Tibial nerve (tissue), 4 donors: ENCODE data around the gene ZPR1. TPM values are rescaled to one million over a fixed set of nuclear protein-coding genes. Genes with fewer than 3 reads are reported as not detected.

Experiments used
- DNase-seq, 2 donors: peaks; one replicate each; pipeline ENCODE4 v3.0.0-alpha.2; 2019; ENCODE audit warnings: low spot score in 2 of 2
- H3K27ac ChIP-seq, 4 donors: fragments of 200-600 bp; sonication (generic) in 3 of 4; one replicate each; pipeline ENCODE4 v1.5.1; 2017 to 2019; ENCODE audit warnings: mild to moderate bottlenecking in 1 of 4
- H3K27me3 ChIP-seq, 2 donors: fragments of 200-600 bp; sonication (generic) in 1 of 2; one replicate each; pipeline versions ENCODE4 v1.5.1 to v1.6.0; 2017 to 2019
- H3K36me3 ChIP-seq, 3 donors: fragments of 200-600 bp; sonication (generic); one replicate each; pipeline ENCODE4 v1.5.1; 2018 to 2019
- H3K4me1 ChIP-seq, 4 donors: fragments of 200-600 bp; sonication (generic) in 3 of 4; one replicate each; pipeline ENCODE4 v1.5.1; 2017 to 2019
- H3K4me3 ChIP-seq, 4 donors: fragments of 200-600 bp; sonication (generic) in 3 of 4; one replicate each; pipeline ENCODE4 v1.5.1; 2017 to 2019; ENCODE audit warnings: mild to moderate bottlenecking in 1 of 4, moderate library complexity in 1 of 4
- H3K9me3 ChIP-seq, 4 donors: fragments of 200-600 bp; sonication (generic) in 3 of 4; one replicate each; pipeline ENCODE4 v1.5.1; 2017 to 2019
- EP300 ChIP-seq, 2 donors: sonication (generic); formaldehyde crosslinking; IDR thresholded peaks; one replicate each; pipeline ENCODE4 v1.6.1; 2017; ENCODE audit warnings: antibody characterized with exemption in 2 of 2, mild to moderate bottlenecking in 1 of 2
- POLR2A ChIP-seq, 2 donors: fragments of 450-650 bp; IDR thresholded peaks; one replicate each; pipeline ENCODE4 v1.6.1; 2017; ENCODE audit warnings: antibody characterized with exemption in 2 of 2, mild to moderate bottlenecking in 2 of 2, moderate library complexity in 2 of 2
- WGBS, 2 donors: methylation state at CpG; one replicate each; pipeline ENCODE4 v1.1.5; 2018; 5-methylcytosine and 5-hydroxymethylcytosine counted together
- total RNA-seq, 4 donors: library from RNA; depleted of rRNA; stranded (reverse); fragments of >200 nt; gene quantifications; one replicate each; pipeline ENCODE4 v1.1.0, GENCODE V29; 2016
- TF ChIP-seq, protein P1 (sequence below), 5 experiments: fragments of 200-600 bp in 3 of 5; fragments of 450-650 bp in 2 of 5; sonication (generic) in 3 of 5; IDR thresholded peaks; one replicate each; pipeline ENCODE4 v1.5.1; 2016 to 2019; ENCODE audit warnings: antibody characterized with exemption in 5 of 5, mild to moderate bottlenecking in 3 of 5, moderate library complexity in 2 of 5

The ZPR1 gene
- total RNA-seq, 4 donors from 2014 or later, result 11.4 to 28.5 (median 23.8) TPM

DNA sequence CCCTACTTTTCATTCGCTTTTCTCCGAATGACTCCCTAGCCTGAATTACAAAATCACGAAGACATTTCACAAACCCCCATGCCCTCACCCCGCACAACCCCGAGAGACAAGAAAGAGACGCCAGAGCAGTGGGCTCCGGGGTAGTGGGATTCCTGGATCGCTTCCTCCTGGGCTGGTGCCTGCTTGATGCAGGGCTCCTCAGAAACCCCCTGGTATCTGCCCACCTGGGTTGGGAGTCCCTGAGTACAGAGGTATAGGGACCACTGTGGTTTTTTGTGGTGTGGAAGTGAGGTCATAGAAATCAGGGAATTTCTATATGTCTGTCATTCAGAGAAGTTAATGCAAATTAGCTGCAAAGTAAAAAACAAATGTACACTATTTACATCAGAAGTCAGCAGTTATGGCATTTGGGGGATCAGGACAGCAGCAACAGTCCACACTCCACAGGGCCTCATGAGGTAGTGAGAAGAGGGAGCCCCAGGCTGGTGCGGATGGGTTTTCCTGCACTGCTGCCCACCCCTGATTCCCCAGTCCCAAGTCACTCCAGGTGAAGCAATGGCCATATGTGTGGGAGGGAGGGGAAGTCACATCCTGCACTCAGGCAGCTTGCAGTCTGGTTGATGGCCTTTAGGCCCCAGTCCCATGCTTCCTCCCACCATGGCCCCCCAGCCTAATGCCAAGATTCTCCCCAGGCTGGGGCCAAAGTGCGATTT, 54.6 kb downstream of the ZPR1 start:
- no peak for DNase-seq
- Histone ChIP-seq H3K9me3 (no peaks in the 10 kb centered on the region), H3K27me3 (no peaks in the 10 kb centered on the region), H3K4me1 (peaks cover 0 to 14% (median 3%) of the 10 kb centered on the region in 4 donors), H3K27ac (no peak overlapping the region), H3K4me3 (no peak overlapping the region), H3K36me3 (peaks cover 0 to 11% (median 0%) of the 10 kb centered on the region in 3 donors)
- 70 to 78% methylated on average over 10 of the region's 10 CpGs for WGBS, 2 donors
- TF ChIP-seq POLR2A (IDR thresholded peaks at IDR 0.05), result no peak
- TF ChIP-seq, protein P1, sequence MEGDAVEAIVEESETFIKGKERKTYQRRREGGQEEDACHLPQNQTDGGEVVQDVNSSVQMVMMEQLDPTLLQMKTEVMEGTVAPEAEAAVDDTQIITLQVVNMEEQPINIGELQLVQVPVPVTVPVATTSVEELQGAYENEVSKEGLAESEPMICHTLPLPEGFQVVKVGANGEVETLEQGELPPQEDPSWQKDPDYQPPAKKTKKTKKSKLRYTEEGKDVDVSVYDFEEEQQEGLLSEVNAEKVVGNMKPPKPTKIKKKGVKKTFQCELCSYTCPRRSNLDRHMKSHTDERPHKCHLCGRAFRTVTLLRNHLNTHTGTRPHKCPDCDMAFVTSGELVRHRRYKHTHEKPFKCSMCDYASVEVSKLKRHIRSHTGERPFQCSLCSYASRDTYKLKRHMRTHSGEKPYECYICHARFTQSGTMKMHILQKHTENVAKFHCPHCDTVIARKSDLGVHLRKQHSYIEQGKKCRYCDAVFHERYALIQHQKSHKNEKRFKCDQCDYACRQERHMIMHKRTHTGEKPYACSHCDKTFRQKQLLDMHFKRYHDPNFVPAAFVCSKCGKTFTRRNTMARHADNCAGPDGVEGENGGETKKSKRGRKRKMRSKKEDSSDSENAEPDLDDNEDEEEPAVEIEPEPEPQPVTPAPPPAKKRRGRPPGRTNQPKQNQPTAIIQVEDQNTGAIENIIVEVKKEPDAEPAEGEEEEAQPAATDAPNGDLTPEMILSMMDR (IDR thresholded peaks at IDR 0.05), result peak in 1 of 5 experiments; percentile 3

DNA sequence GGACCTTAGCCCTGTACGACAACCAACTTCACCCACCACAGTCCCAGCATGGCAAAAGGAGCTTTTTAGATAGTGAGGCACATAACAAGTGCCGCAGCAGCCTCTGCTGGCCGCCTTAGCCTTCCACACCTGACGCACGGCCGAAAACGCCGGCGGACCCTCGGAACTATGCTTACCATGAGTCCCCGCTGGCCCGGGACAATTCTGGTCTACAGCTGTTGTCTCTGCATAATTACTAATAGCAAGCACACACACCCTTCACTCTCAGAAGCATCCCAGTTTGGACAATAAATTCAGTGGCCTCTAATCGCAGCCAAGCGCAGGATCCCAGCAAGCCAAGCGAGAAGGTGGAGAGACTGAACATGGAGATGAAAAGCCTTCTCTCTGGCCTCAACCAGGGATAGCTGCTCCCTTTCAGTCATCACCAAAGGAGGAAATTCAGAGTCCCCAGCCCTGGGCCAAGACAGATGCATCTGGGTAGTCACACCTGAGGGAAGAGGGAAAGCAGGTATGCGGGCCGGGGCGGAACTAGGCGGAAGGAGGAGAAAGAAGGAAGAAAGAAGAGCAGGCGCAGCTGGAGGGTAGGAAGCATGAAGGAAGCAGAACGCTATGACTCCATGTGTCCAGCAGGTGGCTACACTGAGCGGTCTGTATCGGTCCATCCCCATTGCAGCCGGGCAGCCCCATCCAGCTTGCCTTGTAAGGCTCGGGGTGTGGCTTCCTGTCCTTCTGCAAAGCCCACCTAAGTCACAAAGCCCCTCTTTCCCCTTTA, 55.4 kb downstream of the ZPR1 start:
- Histone ChIP-seq H3K27me3 (no peaks in the 10 kb centered on the region), H3K4me3 (no peak overlapping the region), H3K9me3 (no peaks in the 10 kb centered on the region), H3K36me3 (peaks cover 0 to 7% (median 0%) of the 10 kb centered on the region in 3 donors), H3K4me1 (peaks cover 0 to 14% (median 3%) of the 10 kb centered on the region in 4 donors), H3K27ac (no peak overlapping the region)
- 33 to 44% methylated on average over 24 to 25 of the region's 25 CpGs for WGBS, 2 donors
- TF ChIP-seq POLR2A (IDR thresholded peaks at IDR 0.05) (no peak), EP300 (IDR thresholded peaks at IDR 0.05) (no peak)
- TF ChIP-seq, protein P1 (IDR thresholded peaks at IDR 0.05), result peak; percentile 64 to 77 (median 67)
- peak in 1 of 2 donors; percentile 36 for DNase-seq

DNA sequence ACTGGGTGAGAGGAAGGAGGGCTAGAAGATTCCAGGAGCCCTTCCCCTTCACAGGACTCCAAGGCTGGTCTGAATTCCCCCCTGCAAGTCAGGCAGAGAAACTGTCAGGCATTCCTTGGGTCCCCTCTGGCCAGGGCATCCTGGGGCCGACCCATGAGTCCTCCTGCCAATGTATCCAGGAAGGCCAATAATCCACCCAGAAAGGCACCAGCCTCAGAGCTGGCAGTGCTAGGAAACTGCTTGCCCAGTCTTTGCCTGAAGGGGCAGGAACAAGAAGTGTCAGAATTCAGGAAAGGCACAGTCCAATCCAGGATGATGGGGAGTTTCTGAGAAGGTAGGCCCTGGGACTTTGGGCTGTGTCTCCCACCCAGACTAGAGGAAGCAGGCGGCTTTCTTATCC, 56.0 kb downstream of the ZPR1 start:
- no peak for DNase-seq
- Histone ChIP-seq H3K27me3 (no peaks in the 10 kb centered on the region), H3K4me3 (no peak overlapping the region), H3K27ac (no peak overlapping the region), H3K4me1 (peaks cover 0 to 14% (median 3%) of the 10 kb centered on the region in 4 donors), H3K36me3 (peaks cover 0 to 3% (median 0%) of the 10 kb centered on the region in 3 donors), H3K9me3 (no peaks in the 10 kb centered on the region)
- 81 to 94% methylated on average over 2 of the region's 2 CpGs for WGBS, 2 donors
- TF ChIP-seq POLR2A (IDR thresholded peaks at IDR 0.05) (no peak), EP300 (IDR thresholded peaks at IDR 0.05) (no peak)
- TF ChIP-seq, protein P1 (IDR thresholded peaks at IDR 0.05), result no peak

DNA sequence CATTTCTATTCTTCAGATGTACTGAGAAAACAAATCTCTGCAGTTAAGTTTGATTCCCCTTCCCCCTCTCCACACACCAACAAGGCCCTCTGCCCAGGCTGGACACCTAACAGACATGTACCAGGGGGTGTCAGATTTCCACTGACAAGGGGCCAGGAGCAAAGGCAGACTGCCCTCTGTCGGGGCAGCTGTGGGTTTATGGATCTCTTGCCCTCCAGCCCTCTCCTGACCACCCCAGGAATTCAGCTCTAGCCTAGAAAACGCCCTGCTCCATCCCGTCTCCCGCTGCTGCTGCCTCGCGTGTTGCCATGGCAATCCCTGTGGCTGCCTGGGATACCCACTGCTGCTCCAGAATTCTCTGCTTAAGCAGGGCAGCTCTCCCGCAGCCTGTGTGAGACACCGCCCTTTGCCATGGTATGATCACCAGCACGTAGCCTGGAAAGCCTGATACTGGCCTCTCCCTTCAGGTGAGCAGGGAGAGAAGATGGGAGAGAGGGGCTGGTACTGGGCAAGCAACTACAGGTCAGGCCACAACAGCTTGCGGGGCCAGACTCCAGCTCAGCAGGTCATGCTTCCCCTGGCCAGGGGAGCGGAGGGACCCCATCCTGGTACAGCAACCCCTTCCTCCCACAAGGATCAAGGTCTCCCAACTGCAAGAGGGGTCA, 56.6 kb downstream of the ZPR1 start:
- no peaks in the 10 kb centered on the region for H3K9me3 ChIP-seq
- TF ChIP-seq POLR2A (IDR thresholded peaks at IDR 0.05), result no peak
- TF ChIP-seq, protein P1 (IDR thresholded peaks at IDR 0.05), result no peak
- no peak for TF ChIP-seq EP300 (IDR thresholded peaks at IDR 0.05)
- peaks cover 0 to 18% (median 3%) of the 10 kb centered on the region in 4 donors for H3K4me1 ChIP-seq
- DNase-seq, result no peak
- no peak overlapping the region for H3K4me3 ChIP-seq
- no peaks in the 10 kb centered on the region for H3K27me3 ChIP-seq
- H3K36me3 ChIP-seq, result no peaks in the 10 kb centered on the region
- H3K27ac ChIP-seq, result no peak overlapping the region
- 30 to 51% methylated on average over 10 to 11 of the region's 11 CpGs for WGBS, 2 donors
